HG03378 (cell line): ENCODE measurements around the gene UGT2B17.
A peak's percentile ranks its signal among the peaks of the same experiment; 100 is the strongest.
"Not testable (repeated sequence)": the region's sequence is repeated elsewhere in the genome, so short reads cannot be mapped to it uniquely, and the experiment has no call there.

Experiments
- ATAC-seq: cut with Tn5 transposase; IDR thresholded peaks from one replicate; pipeline ENCODE4 v1.9.1; 2021; ENCODE audit warnings: mild to moderate bottlenecking, moderate library complexity; ENCODE audit not compliant: unreplicated experiment

The UGT2B17 gene

DNA sequence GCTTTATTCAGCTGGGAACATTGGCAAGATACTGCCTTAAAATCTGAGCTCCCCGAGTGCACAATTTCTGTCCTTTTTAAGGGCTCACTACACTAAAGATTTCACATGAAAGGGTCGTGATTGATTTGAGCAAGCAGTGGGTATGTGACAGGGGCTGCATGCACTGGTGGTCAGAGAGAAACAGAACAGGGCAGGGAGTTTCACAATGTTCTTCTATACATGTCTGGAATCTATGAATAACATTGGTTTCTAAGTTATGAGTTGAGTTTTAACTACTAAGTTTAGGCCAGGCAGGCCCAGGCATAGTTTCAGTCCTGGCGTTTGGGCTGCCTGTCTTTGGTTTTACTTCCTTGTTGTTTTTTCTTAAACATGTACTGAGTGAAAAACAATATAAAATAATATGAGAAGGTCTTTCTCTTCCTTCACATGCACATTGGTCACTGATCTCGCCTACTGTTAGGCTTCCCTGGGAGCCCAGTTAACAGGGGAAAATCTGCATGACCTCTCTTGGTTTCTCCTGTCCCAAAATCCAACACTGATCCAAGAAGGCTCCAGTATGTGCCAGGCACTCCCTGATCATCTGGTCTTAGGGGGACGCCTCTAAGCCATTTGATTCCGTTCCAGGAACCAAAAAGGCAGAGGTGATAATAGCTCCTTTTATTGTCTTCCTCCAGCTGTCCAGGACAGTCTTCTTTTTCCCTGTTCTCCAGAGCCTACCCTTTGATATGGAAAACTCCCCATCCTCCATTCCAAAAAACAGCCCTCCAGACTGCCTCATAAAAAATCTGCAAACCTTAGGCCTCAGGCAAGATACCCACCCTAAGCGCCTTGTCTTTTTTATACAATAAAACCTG lies at the start of gene UGT2B17:
UGT2B17 (minus strand) TSS at position 51 of the 854 bp plus-strand sequence. CDS start 7,838 bp downstream, outside the sequence.
- peak; percentile 93 for ATAC-seq

DNA sequence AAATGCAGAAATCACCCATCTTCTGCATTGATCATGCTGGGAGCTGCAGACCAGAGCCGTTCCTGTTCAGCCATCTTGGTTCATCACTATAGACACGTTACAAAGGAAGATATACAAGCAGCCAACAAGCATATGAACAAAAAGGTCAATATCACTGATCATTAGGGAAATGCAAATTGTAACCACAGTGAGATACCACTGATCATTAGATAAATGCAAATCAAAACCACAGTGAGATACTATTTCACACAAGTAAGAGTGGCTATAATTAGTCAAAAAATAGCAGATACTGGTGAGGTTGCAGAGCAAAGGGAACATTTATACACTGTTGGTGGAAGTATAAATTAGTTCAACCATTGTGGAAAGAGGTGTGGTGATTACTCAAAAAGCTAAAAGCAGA lies 46.6 kb upstream of the UGT2B17 start:
- ATAC-seq = peak; percentile 75

- peak; percentile 78 for ATAC-seq
These were observed 41.0 kb upstream of the UGT2B17 start for GRCh38 chr4:68617003-68617698.

DNA sequence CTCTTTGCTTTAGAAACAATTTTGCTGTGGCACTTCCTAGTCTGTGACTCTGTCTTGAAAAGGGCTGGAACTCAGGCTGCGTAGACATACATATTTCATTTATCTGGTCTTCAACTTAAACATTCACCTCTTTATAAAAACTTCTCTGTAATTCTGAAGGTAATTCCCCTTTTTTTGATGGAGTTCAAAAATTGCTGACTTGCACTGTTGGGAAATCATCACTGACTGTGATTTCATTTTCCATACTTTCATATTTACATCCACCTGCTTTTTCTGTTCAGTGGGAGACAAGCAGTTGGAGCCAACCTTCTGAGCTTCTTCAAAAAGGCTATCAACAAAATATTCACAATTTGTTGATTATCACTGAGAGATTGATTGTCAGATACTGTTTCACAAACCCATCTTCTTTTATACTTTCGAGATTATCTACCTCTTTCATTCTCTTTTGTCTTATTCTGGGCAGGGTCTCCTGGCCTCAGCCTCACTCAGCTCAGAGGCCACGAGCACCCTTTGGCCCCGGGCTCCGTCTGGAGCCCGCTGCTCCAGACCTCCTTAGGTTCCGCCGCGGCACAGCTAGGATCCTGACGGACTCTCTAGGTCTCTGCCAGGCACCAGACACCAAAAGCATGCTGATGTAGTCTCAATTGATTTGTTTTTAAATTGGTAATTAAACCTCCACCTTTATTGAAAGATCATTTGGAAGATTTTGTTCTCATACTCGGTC lies 39.7 kb upstream of the UGT2B17 start:
- no peak for ATAC-seq

- ATAC-seq = no peak
These were observed 37.6 kb upstream of the UGT2B17 start for GRCh38 chr4:68613752-68614151.

- no peak for ATAC-seq
These were observed 30.1 kb upstream of the UGT2B17 start for GRCh38 chr4:68606240-68606639.

DNA sequence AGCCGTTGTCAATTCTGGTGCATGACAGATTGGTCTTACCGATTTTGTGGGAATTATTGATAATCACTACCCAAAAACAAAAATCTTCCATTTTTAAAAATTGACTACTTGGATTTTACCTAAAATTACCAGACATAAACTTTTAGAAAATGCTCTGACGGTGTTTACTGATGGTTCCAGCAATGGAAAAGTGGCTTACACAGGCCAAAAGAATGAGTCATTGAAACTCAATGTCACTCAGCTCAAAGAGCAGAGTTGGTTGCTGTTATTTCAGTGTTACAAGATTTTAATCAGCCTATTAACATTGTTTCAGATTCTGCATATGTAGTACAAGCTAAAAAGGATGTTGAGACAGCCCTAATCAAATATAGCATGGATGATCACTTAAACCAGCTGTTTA lies 23.0 kb upstream of the UGT2B17 start:
- no peak for ATAC-seq

DNA sequence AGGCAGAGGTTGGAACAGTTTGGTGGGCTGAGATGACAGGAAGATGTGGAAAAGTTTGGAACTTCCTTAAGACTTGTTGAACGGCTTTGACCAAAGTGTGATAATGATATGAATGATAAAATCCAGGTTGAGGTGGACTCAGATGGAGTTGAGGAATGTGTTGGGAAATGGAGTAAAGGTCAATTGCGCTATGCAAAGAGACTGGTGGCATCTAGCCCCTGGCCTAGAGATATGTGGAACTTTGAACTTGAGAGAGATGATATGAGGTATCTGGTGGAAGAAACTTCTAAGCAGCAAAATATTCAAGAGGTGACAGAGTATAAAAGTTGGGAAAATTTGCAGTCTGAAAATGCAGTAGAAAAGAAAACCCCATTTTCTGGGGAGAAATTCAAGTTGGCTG lies 21.4 kb upstream of the UGT2B17 start:
- no peak for ATAC-seq

DNA sequence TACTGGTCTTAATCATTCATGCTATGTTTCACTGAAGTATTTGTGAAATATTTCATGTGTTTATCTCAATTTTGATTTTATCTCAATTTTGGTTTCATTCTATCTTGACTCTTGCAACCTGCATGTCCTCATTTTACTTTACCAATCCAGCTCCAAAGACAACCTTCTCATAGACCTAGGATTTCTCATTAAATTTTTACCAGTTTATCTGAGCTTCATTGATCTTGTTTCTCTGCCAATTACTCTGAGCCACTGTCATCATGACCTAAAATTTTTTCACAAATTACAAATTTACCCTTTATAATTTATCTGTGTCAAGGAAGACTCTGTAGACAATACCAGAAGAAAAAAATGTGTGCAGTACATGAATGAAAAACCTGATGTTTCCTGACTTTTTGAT lies 18.6 kb upstream of the UGT2B17 start:
- ATAC-seq = no peak

DNA sequence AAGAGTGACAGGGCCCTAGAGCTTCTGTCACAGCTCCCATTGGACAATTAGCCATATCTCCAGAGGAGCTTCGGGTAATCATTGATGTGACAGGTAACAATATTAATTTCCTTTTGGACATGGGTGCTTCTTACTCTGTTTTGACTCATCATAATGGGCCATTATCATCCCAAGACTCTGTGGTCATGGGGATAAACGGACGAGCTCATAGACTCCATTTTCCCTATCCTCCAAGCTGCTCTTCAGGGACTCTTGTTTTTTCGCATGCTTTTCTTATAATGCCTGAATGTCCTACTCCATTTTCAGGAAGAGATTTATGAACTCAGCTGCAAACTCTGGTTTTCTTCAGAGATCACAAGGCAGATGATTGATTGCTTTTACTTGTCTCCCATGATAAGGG lies 17.0 kb upstream of the UGT2B17 start:
- ATAC-seq = no peak

DNA sequence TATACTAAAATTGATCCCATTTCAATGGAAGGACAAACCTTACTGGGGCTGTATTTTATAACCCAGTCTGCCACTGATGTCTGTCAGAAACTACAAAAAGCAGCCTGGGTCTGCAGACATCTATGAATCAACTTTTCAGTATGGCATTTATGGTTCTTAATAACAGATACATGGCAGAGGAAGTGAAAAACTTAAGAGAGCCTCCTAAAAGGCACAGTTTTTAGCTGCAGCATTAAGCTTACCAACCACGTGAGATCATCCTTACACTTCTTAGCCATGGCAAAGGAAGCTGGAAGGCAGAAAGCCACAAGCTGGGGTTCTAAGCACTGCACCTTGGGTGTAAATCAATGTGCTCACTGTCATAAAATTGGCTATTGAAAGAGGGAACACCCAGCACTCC lies 16.6 kb upstream of the UGT2B17 start:
- peak; percentile 51 for ATAC-seq

DNA sequence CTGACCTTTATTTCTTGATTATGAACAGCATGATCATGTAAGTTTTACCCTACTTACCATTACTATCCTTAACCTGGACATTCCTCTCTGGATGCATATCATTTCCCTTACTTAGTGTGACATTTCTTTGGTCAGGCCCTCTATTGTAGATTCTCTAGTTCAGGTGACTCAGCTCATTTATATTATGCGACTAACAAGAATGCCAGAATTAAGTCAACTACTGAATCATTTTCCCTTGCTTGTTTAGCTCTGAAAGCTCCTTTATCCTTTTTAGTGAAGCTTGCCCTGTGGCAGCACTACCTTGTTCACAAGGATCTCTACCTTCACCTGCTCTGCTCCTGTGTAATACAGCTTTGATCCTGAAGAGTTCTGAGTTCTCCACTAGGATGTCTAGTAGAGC lies 15.1 kb upstream of the UGT2B17 start:
- ATAC-seq = no peak

DNA sequence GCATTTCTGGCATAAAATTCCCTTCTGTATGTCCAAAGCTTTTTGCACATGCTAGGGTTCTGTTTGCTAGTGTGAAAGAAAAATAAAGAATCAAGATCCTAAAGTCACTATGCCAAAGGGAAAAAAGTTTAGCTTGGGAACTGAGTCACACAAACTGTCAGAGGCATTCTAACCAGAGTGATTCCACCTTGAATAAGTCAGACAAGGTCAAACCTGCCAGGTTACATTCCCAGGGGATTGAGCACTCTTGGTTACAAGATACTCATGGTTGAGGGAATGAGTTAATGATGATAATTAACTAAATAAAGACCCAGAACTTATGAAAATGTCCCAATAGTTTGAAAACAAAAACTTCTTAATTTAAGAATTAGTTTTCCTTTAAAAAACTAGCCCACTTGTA lies 13.7 kb upstream of the UGT2B17 start:
- no peak for ATAC-seq

GRCh38 chr4:68582339-68582717 lies 6.2 kb upstream of the UGT2B17 start:
- no peak for ATAC-seq

GRCh38 chr4:68581383-68582338 lies 5.5 kb upstream of the UGT2B17 start:
- ATAC-seq = no peak

DNA sequence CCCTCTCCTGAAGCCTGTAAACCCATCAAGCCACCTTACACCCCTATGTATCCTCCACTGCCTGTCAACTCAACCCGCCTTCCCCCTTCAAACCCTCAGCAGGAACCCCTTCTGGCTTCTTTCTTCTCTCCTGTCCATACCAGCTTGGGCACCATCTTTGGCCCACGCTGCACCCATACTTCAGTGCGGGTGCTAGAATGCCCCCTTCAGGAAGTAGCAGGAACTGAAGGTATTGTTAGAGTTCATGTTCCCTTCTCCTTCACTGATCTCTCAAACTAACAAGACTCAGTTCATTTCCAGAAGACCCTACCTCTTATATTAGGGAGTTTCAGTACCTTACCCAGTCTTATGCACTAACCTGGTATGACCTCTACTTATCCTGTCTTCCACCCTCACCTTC lies 1.5 kb upstream of the UGT2B17 start:
- no peak for ATAC-seq

GRCh38 chr4:68575636-68576035 lies 486 bp downstream of the UGT2B17 start:
- not testable (repeated sequence) for ATAC-seq

DNA sequence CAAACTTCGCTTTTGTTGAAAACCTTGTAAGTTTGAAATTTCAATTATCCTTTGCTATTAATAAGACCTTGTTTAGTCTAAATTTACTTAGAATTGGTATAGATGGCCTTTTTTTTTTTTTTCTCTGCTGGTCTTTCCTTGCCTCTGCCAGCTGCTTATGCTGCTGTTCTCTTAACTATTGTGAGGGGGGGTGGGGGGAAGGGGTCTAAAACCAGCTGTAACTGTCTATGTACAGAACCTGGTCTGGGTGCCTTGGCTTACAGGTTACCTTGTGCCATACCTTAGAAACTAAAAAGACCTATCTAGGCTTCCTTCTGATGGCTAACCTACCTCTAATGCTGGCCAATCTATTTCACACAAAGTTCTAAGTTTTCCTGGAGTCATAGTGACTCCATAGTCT lies 1.0 kb downstream of the UGT2B17 start:
- ATAC-seq = no peak

- ATAC-seq = no peak
These were observed 3.4 kb downstream of the UGT2B17 start for GRCh38 chr4:68572653-68573170.

- no peak for ATAC-seq
These were observed 6.0 kb downstream of the UGT2B17 start for GRCh38 chr4:68570122-68570507.
